GM18861 (cell line): ENCODE results near the gene TGM5.

Source experiments
- ATAC-seq: cut with Tn5 transposase; IDR thresholded peaks from one replicate; pipeline ENCODE4 v1.9.1; 2021; ENCODE audit not compliant: unreplicated experiment

The TGM5 gene

GRCh38 chr15:43196760-43197548 is 69.8 kb downstream of the TGM5 start:
- ATAC-seq, result no peak

GRCh38 chr15:43194795-43195194 is 71.9 kb downstream of the TGM5 start:
- ATAC-seq, result no peak

GRCh38 chr15:43193710-43194109 is 73.0 kb downstream of the TGM5 start:
- no peak for ATAC-seq

GRCh38 chr15:43190178-43190577 is 76.5 kb downstream of the TGM5 start:
- no peak for ATAC-seq

- no peak for ATAC-seq
Measured at GRCh38 chr15:43189296-43189695, 77.4 kb downstream of the TGM5 start.

- no peak for ATAC-seq
Measured at GRCh38 chr15:43187544-43188155, 79.1 kb downstream of the TGM5 start.

- ATAC-seq, result no peak
Measured at GRCh38 chr15:43186003-43186353, 80.8 kb downstream of the TGM5 start.

GRCh38 chr15:43185157-43186002 is 81.3 kb downstream of the TGM5 start, which contains the start of gene CCNDBP1:
Gene CCNDBP1, plus strand, starts transcription at chr15:43185403. Its CDS starts 96 bp downstream, at chr15:43185499.
- ATAC-seq, result peak; percentile 78

GRCh38 chr15:43184407-43185124 is 82.2 kb downstream of the TGM5 start:
- no peak for ATAC-seq

GRCh38 chr15:43183270-43183669 is 83.5 kb downstream of the TGM5 start:
- ATAC-seq, result no peak
